HepG2 (cell line): ENCODE measurements around the gene MT1A. TPM values are rescaled to one million over a fixed set of nuclear protein-coding genes. Genes with fewer than 3 reads are reported as not detected.

ENCODE experiments used
- ATF2 ChIP-seq: sonication (generic); formaldehyde crosslinking; IDR thresholded peaks from 2 replicates; pipeline ENCODE4 v1.4.0; 2020; ENCODE audit warnings: missing genetic modification reagents
- BRF2 ChIP-seq: sonication (generic); formaldehyde crosslinking; IDR thresholded peaks from 2 replicates; pipeline ENCODE4 v1.8.1; 2022; ENCODE audit warnings: mild to moderate bottlenecking, missing genetic modification reagents
- HDAC2 ChIP-seq: sonication (generic); formaldehyde crosslinking; IDR thresholded peaks from 2 replicates; pipeline ENCODE4 v1.4.0; 2020; ENCODE audit warnings: missing genetic modification reagents
- KAT2B ChIP-seq: fragments of 150-350 bp; IDR thresholded peaks from 2 replicates; pipeline ENCODE4 v1.6.1; 2014; ENCODE audit warnings: low read depth, low read length, borderline replicate concordance
- KDM5B ChIP-seq: sonication (generic); formaldehyde crosslinking; IDR thresholded peaks from 2 replicates; pipeline ENCODE4 v1.4.0; 2020; ENCODE audit warnings: missing genetic modification reagents, mild to moderate bottlenecking, borderline replicate concordance
- KLF16 ChIP-seq, 2 experiments: sonication (generic) in 1 of 2; formaldehyde crosslinking in 1 of 2; IDR thresholded peaks; 2 replicates each; pipeline versions ENCODE4 v1.6.1 to v1.8.0; 2016 to 2023; ENCODE audit warnings: missing genetic modification reagents in 2 of 2, missing compliant biosample characterization in 1 of 2
- PAF1 ChIP-seq: IDR thresholded peaks from 2 replicates; pipeline ENCODE4 v1.6.1; 2016; ENCODE audit warnings: missing genetic modification reagents, missing compliant biosample characterization
- RNF2 ChIP-seq: fragments of 450-650 bp; conservative IDR thresholded peaks from 2 replicates; pipeline ENCODE4 v1.6.1; 2016; ENCODE audit warnings: low read depth
- SNAPC4 ChIP-seq: sonication (generic); formaldehyde crosslinking; IDR thresholded peaks from 2 replicates; pipeline ENCODE4 v1.4.0; 2020; ENCODE audit warnings: mild to moderate bottlenecking, missing genetic modification reagents
- THAP11 ChIP-seq: IDR thresholded peaks from 2 replicates; pipeline ENCODE4 v1.6.1; 2016; ENCODE audit warnings: missing biosample characterization, missing genetic modification reagents
- UBTF ChIP-seq: sonication (generic); formaldehyde crosslinking; IDR thresholded peaks from 2 replicates; pipeline ENCODE4 v1.4.0; 2020; ENCODE audit warnings: mild to moderate bottlenecking, missing genetic modification reagents
- ZBTB3 ChIP-seq: sonication (generic); formaldehyde crosslinking; IDR thresholded peaks from 2 replicates; pipeline ENCODE4 v1.4.0; 2020; ENCODE audit warnings: low read depth, mild to moderate bottlenecking, moderate library complexity, missing genetic modification reagents, borderline replicate concordance
- ZFP90 ChIP-seq: sonication (generic); formaldehyde crosslinking; IDR thresholded peaks from 2 replicates; pipeline ENCODE4 v1.8.0; 2022; ENCODE audit warnings: missing genetic modification reagents, mild to moderate bottlenecking, inconsistent platforms, borderline replicate concordance
- ZNF232 ChIP-seq: sonication (generic); formaldehyde crosslinking; IDR thresholded peaks from 2 replicates; pipeline ENCODE4 v1.4.0; 2020; ENCODE audit warnings: missing genetic modification reagents, borderline replicate concordance
- ZNF326 ChIP-seq: sonication (generic); formaldehyde crosslinking; IDR thresholded peaks from 2 replicates; pipeline ENCODE4 v1.4.0; 2020; ENCODE audit warnings: missing genetic modification reagents, borderline replicate concordance
- ZNF343 ChIP-seq: sonication (generic); formaldehyde crosslinking; IDR thresholded peaks from 2 replicates; pipeline ENCODE4 v1.4.0; 2020; ENCODE audit warnings: mild to moderate bottlenecking, missing genetic modification reagents
- ZNF354B ChIP-seq: sonication (generic); formaldehyde crosslinking; IDR thresholded peaks from 2 replicates; pipeline ENCODE4 v1.8.0; 2022; ENCODE audit warnings: mild to moderate bottlenecking, missing genetic modification reagents
- ZNF382 ChIP-seq: sonication (generic); formaldehyde crosslinking; IDR thresholded peaks from 2 replicates; pipeline ENCODE4 v1.5.0; 2020; ENCODE audit warnings: missing genetic modification reagents, mild to moderate bottlenecking, borderline replicate concordance
- ZNF468 ChIP-seq: sonication (generic); formaldehyde crosslinking; IDR thresholded peaks from 2 replicates; pipeline ENCODE4 v1.8.0; 2022; ENCODE audit warnings: mild to moderate bottlenecking, moderate library complexity, missing genetic modification reagents
- ZNF580 ChIP-seq: IDR thresholded peaks from 2 replicates; pipeline ENCODE4 v1.6.1; 2016; ENCODE audit warnings: low read depth, borderline replicate concordance
- polyA plus RNA-seq, 8 experiments: library from polyadenylated mRNA; depleted of rRNA in 3 of 8; stranded (reverse) in 7 of 8; unstranded in 1 of 8; fragments of >200 nt; fragmentation: Illumina TruSeq in 4 of 8; extraction: Trizol in 4 of 8; gene quantifications; 2 replicates each; pipeline versions ENCODE4 v1.2.1 to v1.2.3, GENCODE V29; 2011 to 2016; ENCODE audit warnings: low read depth in 4 of 8, missing spikeins in 1 of 8, mixed read lengths in 1 of 8; ENCODE audit not compliant: insufficient read depth in 1 of 8
- total RNA-seq, 5 experiments: library from RNA; depleted of rRNA; stranded (reverse); fragments of >200 nt; fragmentation: Illumina TruSeq; extraction: Trizol; gene quantifications; 2 replicates each; pipeline ENCODE4 v1.2.3, GENCODE V29; 2016; ENCODE audit warnings: low read depth in 1 of 5

The MT1A gene
- total and polyA plus RNA-seq, 2 of the 13 experiments (the other 11 are each of a cell fraction or from before 2014, with no cell fraction given): 8.3 to 10.4 TPM

GRCh38 chr16:56607109-56607618 is 31.3 kb upstream of the MT1A start (continued):
- no peak for TF ChIP-seq SNAPC4 (CRISPR knock-in tag)
- TF ChIP-seq HDAC2 (CRISPR knock-in tag): peak; percentile 60; the same call in 1 of the 2 replicates
- no peak for TF ChIP-seq ZNF326 (CRISPR knock-in tag)
- no peak; the same call in 1 of the 2 replicates for TF ChIP-seq ZNF354B
- no peak for TF ChIP-seq BRF2 (CRISPR knock-in tag)
- 0 out of 2 replicates have a peak, but pooled peaks have one; percentile 49 for TF ChIP-seq ZNF232
- TF ChIP-seq KAT2B: no peak
- peak; percentile 83 for TF ChIP-seq ZBTB3
- peak; percentile 77 for TF ChIP-seq THAP11
- TF ChIP-seq ZFP90 (CRISPR knock-in tag): peak; percentile 25; the same call in 1 of the 2 replicates
- peak; percentile 25 for TF ChIP-seq ATF2
- TF ChIP-seq ZNF580 (CRISPR knock-in tag): peak; percentile 55; the same call in 1 of the 2 replicates
- peak; percentile 79 for TF ChIP-seq RNF2
- peak; percentile 87 for TF ChIP-seq ZNF343 (CRISPR knock-in tag)
- TF ChIP-seq KLF16 (CRISPR knock-in tag; IDR thresholded peaks at IDR 0.05): peak in 1 of 2 experiments; percentile 83; a peak in 2 of 4 replicates
- peak; percentile 80 for TF ChIP-seq KDM5B
- TF ChIP-seq PAF1 (CRISPR knock-in tag): no peak
- 0 out of 2 replicates have a peak, but pooled peaks have one; percentile 74 for TF ChIP-seq ZNF468 (CRISPR knock-in tag)
- no peak for TF ChIP-seq ZNF382 (CRISPR knock-in tag)
- peak; percentile 56; the same call in 1 of the 2 replicates for TF ChIP-seq UBTF (CRISPR knock-in tag)
